CD4-positive, alpha-beta T cell treated with Interferon alpha-2 for 1 hour (primary cell): ENCODE measurements around the gene GLIS1.
"Not testable (repeated sequence)": the region's sequence is repeated elsewhere in the genome, so short reads cannot be mapped to it uniquely, and the experiment has no call there.

Experiments used
- DNase-seq, 2 donors: peaks; one replicate each; pipeline ENCODE4 v3.0.0-alpha.2; 2020 to 2022

The GLIS1 gene

DNA sequence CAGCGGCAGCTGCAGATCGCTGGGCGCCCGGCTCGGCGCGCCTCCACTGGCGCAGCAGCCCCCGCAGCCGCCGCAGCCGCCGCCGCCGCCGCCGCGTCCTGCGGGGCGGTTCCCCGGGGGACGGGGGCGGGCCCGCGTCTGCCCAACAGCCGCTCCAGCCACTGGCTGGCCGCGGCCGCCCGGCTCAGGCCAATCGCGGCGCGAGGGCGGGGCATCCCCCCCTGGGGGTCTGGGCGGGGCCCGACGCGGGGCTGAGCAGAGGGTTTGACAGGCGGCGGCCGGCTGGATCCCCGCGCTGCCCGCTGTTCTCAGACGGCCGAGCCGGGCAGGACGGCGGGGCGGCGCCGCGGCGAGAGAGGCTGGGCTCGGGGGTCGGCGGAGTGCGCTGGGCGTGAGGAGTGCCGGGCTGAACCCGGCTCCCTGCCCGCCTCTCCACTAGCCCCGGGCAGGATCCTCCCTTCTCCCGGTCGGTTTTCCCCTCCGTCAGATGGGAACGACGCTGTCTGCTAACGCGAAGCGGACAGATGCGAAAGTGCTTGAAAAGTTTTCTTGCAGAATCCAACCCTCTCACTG is at the start of gene GLIS1:
Gene GLIS1 (minus strand): TSS at position 56 of the 573 bp plus-strand sequence. CDS start 1,100 bp downstream, outside the sequence.
- DNase-seq = peak; percentile 51 to 54

DNA sequence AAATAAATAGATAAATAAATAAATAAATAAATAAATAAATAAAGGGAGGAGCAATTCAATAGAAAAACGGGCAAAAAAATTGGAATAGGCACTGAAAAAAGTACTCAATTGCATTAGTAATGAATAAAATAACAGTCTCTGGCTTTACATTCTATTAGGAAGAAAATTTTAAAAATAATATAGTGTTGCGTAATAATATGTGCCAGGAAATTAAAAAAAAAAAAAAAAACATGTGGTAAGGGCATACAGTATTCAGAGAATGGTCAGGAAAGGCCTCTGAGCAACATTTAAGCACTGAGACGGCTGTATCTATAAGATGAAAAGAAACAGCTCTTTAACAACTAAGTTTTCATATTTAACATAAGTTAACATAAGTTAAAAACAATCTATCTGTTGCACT is 48.7 kb upstream of the GLIS1 start:
- no peak for DNase-seq

DNA sequence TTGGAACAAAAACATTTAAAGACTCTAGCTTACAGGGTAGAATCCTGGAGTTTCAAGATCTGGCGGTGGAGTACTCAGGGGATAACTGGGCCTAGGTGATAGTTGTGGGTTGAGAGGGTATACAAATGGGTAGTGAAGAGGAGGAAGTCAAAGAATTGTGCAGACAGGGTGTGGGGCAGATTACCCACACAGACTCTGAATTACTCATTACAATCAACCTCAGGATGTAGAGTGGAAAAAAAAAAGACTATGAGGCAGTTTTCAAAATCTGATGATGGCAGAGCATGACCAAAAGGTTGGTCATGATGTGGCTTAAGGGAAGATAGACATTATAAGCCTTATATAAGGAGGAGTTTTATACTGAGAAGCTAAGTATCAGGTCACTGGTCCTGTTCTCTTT is 44.1 kb upstream of the GLIS1 start:
- no peak for DNase-seq

- DNase-seq = no peak
Observed at GRCh38 chr1:53781654-53782053, 42.7 kb upstream of the GLIS1 start.

DNA sequence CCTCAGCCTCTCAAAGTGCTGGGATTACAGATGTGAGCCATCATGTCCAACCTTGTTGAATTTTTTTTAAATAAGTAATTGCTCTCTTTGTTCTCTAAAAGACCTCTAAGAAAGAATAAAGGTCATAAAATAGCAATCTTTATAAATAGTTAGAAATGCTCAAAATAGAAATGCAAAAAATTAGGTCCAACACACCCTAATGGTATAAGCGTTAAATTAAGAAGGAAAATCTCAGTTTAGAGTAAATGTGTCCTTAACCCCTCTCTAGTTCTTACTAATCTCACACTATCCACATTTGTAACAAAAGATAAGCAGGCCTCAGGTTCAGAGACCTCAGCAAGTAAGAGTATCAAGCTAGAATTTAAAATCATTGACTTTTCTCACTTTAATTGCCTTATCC is 38.3 kb upstream of the GLIS1 start:
- no peak for DNase-seq

GRCh38 chr1:53771648-53772047 is 32.7 kb upstream of the GLIS1 start:
- DNase-seq = no peak

GRCh38 chr1:53769780-53770179 is 30.8 kb upstream of the GLIS1 start:
- no peak for DNase-seq

- no peak for DNase-seq
Observed at GRCh38 chr1:53769184-53769583, 30.2 kb upstream of the GLIS1 start.

GRCh38 chr1:53766831-53767405 is 28.0 kb upstream of the GLIS1 start:
- DNase-seq = peak in 1 of 2 donors; percentile 25

- DNase-seq = peak in 1 of 2 donors; percentile 4
Observed at GRCh38 chr1:53766194-53766742, 27.3 kb upstream of the GLIS1 start.

- DNase-seq = peak in 1 of 2 donors; percentile 60
Observed at GRCh38 chr1:53765657-53766056, 26.7 kb upstream of the GLIS1 start.

DNA sequence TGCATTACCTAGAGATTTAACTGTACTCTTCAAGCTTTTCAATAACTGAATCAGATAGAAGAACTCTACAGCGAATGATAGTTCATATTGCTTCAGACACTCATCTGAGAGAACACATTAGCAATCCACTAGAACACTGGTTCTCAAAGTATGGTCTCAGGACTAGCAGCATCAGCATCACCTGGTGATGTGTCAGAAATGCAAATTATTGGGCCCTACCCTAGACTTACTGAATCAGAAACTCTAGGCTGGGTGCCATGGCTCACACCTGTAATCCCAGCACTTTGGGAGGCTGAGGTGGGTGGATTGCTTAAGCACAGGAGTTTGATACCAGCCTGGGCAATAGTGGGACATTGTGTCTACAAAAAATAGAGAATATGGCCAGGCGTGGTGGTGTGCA is 24.9 kb upstream of the GLIS1 start:
- DNase-seq = no peak

DNA sequence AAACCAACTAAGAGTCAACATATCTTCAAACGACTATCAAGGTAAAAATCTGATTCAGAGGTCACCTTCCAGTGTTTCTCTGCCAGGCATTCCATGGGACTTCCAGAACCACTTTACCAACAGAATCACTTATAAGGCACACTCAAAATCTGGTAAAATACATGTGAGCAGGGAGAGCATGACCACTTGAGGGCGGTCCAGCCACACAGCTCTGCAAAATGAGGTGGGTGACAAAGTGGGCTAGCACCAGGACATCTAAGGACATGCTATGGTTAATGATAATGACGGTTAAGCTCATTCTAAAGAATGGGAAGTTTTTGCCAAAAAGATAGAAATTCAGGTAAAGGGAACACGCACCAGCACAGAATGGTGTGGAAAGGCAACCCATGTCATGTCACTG is 24.5 kb upstream of the GLIS1 start:
- DNase-seq = no peak

- not testable (repeated sequence) for DNase-seq
Observed at GRCh38 chr1:53760497-53760896, 21.5 kb upstream of the GLIS1 start.

DNA sequence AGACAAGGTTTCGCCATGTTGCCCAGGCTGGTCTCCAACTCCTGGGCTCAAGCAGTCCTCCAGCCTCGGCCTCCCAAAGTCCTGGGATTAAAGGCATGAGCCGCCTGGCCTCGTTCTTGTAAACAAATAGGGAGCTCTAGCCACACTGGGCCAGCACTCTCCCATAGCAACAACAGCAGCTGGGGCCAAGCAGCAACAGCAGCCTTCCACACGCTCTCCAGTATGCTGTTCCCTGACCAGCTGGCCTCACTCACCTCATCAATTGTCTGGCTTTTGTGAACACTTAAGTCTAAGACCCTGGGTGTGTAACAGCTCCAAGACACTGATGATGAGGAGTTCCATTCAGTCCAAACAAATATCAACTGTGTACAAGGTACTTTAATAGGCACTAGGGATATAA is 16.9 kb upstream of the GLIS1 start:
- DNase-seq = no peak

GRCh38 chr1:53754484-53755312 is 15.7 kb upstream of the GLIS1 start:
- DNase-seq = peak in 1 of 2 donors; percentile 36

- no peak for DNase-seq
Observed at GRCh38 chr1:53752281-53752680, 13.3 kb upstream of the GLIS1 start.

GRCh38 chr1:53747841-53748240 is 8.9 kb upstream of the GLIS1 start:
- DNase-seq = no peak

DNA sequence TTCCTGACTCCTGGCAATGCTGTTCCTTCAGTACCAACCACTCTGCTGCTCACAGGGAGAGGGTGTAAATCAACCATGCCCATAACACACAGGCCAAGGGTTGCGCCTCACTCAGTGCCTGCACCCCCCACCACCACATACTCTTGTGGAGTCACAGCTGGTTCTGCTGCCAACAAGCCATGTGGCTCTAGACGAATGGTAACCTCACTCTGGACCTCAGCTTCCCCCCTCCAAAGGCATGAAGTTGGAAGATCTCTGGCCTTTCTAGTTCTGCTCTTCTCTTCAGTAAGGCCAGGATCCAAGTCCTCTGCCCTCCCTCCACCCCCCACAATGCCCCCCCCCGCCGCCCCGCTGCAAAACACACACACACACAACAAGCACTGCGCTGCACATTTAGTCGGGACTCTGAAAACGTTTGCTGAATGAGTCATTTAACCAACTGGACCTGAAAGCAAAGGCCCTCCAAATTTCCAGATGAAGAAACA is 1.7 kb upstream of the GLIS1 start:
- DNase-seq = no peak

- no peak for DNase-seq
Observed at GRCh38 chr1:53738205-53739108, 507 bp downstream of the GLIS1 start.

DNA sequence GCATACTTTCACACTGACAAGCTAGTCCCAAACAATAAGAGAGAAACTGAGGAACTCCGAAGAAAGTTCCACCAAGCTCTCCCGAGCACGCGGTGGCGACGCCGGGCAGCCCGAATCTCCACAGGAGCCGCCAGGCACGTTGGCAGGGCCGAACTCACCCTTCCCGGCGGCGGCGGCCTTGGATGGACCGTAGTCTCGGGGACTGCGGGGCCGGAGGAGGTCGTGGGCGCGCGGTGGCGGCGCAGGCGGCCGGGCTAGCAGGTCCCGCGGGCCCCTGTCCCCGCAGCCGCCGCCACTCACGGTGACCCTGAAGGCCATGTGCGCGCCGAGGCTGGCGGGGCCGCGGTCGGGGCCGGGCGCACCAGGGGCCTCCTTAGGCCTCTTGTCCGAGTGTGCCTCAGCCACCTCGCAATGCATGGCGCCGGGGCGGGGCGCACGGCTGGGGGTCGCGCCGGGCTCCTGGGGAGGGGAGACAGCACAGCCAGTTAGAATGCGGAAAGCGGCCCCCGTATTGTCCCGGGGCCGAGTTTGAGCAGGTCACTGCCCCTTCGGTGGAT is 1.2 kb downstream of the GLIS1 start:
- no peak for DNase-seq

- no peak for DNase-seq
Observed at GRCh38 chr1:53736290-53736689, 2.7 kb downstream of the GLIS1 start.
